ENCODE data around the gene PTPRK.

PTPRK gene

DNA sequence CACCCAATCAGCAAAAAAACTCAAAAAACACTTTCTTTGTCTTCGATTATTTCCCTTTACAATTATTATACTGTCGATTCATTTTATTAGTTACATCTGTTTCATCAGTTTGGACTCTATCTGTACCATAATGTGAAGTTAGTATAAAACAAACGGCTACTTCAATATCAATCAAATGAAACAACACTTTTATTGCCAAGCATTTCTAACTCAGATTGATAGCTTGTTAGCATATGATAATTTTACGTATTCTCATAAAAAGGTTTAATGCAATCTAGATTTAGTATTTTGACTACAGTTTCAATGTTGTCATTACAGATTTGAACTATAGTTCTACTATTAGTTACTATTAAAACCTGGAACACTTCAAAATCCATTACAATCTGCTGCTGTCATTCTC, 149.3 kb downstream of the PTPRK start:
- TF ChIP-seq ZBTB7A (IDR thresholded peaks at IDR 0.05; ENCODE audit: low read depth) (no peak), TCF12 (IDR thresholded peaks at IDR 0.05; ENCODE audit: low read depth) (no peak), CEBPB (IDR thresholded peaks at IDR 0.05) (no peak), RAD21 (IDR thresholded peaks at IDR 0.05; ENCODE audit: low read depth) (no peak), CREB1 (IDR thresholded peaks at IDR 0.05; ENCODE audit: low read depth) (no peak), FOXM1 (IDR thresholded peaks at IDR 0.05; ENCODE audit: borderline replicate concordance, low read depth) (no peak), EP300 (IDR thresholded peaks at IDR 0.05; ENCODE audit: borderline replicate concordance) (no peak), YY1 (IDR thresholded peaks at IDR 0.05; ENCODE audit: low read depth) (no peak), TAF1 (IDR thresholded peaks at IDR 0.05; ENCODE audit: low read depth) (no peak), EGR1 (IDR thresholded peaks at IDR 0.05) (no peak), TEAD4 (IDR thresholded peaks at IDR 0.05) (no peak), NFIC (IDR thresholded peaks at IDR 0.05) (no peak)
- TF ChIP-seq, protein P1, sequence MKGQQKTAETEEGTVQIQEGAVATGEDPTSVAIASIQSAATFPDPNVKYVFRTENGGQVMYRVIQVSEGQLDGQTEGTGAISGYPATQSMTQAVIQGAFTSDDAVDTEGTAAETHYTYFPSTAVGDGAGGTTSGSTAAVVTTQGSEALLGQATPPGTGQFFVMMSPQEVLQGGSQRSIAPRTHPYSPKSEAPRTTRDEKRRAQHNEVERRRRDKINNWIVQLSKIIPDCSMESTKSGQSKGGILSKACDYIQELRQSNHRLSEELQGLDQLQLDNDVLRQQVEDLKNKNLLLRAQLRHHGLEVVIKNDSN (IDR thresholded peaks at IDR 0.05): no peak
- TF ChIP-seq, protein P2, sequence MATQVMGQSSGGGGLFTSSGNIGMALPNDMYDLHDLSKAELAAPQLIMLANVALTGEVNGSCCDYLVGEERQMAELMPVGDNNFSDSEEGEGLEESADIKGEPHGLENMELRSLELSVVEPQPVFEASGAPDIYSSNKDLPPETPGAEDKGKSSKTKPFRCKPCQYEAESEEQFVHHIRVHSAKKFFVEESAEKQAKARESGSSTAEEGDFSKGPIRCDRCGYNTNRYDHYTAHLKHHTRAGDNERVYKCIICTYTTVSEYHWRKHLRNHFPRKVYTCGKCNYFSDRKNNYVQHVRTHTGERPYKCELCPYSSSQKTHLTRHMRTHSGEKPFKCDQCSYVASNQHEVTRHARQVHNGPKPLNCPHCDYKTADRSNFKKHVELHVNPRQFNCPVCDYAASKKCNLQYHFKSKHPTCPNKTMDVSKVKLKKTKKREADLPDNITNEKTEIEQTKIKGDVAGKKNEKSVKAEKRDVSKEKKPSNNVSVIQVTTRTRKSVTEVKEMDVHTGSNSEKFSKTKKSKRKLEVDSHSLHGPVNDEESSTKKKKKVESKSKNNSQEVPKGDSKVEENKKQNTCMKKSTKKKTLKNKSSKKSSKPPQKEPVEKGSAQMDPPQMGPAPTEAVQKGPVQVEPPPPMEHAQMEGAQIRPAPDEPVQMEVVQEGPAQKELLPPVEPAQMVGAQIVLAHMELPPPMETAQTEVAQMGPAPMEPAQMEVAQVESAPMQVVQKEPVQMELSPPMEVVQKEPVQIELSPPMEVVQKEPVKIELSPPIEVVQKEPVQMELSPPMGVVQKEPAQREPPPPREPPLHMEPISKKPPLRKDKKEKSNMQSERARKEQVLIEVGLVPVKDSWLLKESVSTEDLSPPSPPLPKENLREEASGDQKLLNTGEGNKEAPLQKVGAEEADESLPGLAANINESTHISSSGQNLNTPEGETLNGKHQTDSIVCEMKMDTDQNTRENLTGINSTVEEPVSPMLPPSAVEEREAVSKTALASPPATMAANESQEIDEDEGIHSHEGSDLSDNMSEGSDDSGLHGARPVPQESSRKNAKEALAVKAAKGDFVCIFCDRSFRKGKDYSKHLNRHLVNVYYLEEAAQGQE (IDR thresholded peaks at IDR 0.05; ENCODE audit: low read depth): no peak

DNA sequence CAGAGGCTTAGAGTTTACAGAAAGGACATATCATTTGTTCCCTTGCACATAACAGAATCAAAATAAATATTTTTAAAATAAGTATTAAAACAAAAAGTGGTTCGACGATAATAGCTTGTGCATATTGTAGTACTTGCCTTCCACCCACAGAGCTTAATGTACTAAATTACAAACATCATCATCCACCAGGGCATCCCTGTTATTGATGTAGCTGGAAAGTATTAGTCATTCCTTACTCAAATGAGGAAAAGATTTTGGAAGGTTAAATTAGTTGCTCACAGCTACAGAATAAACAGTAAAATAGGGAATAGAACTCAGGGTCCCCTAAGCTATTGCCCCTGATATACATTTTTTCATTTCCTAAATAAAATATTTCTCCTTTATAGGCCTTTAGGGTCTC, 150.3 kb downstream of the PTPRK start:
- TF ChIP-seq TAF1 (IDR thresholded peaks at IDR 0.05; ENCODE audit: low read depth): no peak
- TF ChIP-seq ZBTB7A (IDR thresholded peaks at IDR 0.05; ENCODE audit: low read depth): no peak
- TF ChIP-seq CREB1 (IDR thresholded peaks at IDR 0.05; ENCODE audit: low read depth): no peak
- TF ChIP-seq, protein P2 (IDR thresholded peaks at IDR 0.05; ENCODE audit: low read depth): no peak
- no peak for TF ChIP-seq FOXM1 (IDR thresholded peaks at IDR 0.05; ENCODE audit: borderline replicate concordance, low read depth)
- TF ChIP-seq TCF12 (IDR thresholded peaks at IDR 0.05; ENCODE audit: low read depth): no peak
- no peak for TF ChIP-seq EGR1 (IDR thresholded peaks at IDR 0.05)
- TF ChIP-seq, protein P1 (IDR thresholded peaks at IDR 0.05): no peak
- TF ChIP-seq CEBPB (IDR thresholded peaks at IDR 0.05): no peak

DNA sequence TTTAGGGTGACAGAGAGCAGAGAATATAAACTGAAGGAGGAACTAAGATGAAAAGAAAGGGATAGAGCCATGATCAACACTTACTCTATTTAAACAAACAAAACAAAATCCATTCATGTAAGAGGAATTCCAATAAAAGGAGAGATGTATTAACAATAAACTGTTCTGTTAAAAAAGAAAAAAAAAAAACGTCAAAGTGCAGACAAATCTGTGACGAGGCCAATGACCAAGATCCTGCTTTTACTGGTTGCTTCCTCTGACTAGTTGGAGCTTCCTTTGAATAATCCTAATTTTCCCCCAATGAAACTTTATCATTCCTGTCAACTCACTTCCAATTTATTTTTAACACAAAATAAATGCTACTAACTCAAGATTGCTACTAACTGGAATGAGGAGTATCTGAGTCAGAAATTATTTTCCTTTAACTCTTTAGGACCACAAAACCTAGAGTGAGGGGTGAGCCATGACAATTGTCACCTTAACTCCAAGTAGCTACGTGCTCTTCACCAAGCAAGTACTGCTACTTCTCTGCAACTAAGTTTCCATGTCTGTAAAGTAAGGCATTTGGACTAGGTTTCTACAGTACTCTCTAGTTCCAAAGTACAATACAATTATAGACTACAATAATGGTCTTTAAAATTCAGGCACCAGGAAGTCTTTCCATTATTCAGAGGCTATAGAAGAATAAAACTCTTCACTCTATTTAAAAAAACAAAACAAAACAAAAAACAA, 152.0 kb downstream of the PTPRK start:
- TF ChIP-seq FOXM1 (IDR thresholded peaks at IDR 0.05; ENCODE audit: borderline replicate concordance, low read depth) (no peak), YY1 (IDR thresholded peaks at IDR 0.05; ENCODE audit: low read depth) (no peak), CREB1 (IDR thresholded peaks at IDR 0.05; ENCODE audit: low read depth) (no peak), ZBTB7A (IDR thresholded peaks at IDR 0.05; ENCODE audit: low read depth) (no peak), TEAD4 (IDR thresholded peaks at IDR 0.05) (no peak)
- TF ChIP-seq, protein P1 (IDR thresholded peaks at IDR 0.05): no peak
- TF ChIP-seq, protein P2 (IDR thresholded peaks at IDR 0.05; ENCODE audit: low read depth): no peak

DNA sequence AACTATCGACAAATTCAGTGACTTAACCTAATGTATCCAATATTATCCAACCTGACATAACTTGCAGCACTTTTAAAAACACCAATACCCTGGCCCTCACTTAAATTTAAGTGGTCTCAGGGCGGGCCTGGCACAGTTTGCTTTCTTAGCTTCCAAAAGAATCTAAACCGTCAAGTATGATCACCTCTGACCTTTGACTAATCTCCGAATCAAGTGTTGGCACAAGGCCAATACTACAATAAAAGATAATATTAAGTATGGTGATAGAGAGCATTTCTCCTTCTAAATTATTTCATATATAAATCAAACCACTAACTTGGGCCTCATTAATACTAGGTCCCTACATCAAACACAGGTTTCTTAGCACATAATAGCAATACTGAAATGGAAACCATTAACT, 153.0 kb downstream of the PTPRK start:
- TF ChIP-seq ZBTB7A (IDR thresholded peaks at IDR 0.05; ENCODE audit: low read depth): no peak
- peak; percentile 14; the same call in 1 of the 2 replicates for TF ChIP-seq NFIC (IDR thresholded peaks at IDR 0.05)
- TF ChIP-seq EGR1 (IDR thresholded peaks at IDR 0.05): no peak
- no peak for TF ChIP-seq TEAD4 (IDR thresholded peaks at IDR 0.05)
- TF ChIP-seq FOXM1 (IDR thresholded peaks at IDR 0.05; ENCODE audit: borderline replicate concordance, low read depth): no peak

Data from Ishikawa (cell line).